ENCODE results near the gene CYP26A1.

CYP26A1 gene, protein sequence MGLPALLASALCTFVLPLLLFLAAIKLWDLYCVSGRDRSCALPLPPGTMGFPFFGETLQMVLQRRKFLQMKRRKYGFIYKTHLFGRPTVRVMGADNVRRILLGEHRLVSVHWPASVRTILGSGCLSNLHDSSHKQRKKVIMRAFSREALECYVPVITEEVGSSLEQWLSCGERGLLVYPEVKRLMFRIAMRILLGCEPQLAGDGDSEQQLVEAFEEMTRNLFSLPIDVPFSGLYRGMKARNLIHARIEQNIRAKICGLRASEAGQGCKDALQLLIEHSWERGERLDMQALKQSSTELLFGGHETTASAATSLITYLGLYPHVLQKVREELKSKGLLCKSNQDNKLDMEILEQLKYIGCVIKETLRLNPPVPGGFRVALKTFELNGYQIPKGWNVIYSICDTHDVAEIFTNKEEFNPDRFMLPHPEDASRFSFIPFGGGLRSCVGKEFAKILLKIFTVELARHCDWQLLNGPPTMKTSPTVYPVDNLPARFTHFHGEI

DNA sequence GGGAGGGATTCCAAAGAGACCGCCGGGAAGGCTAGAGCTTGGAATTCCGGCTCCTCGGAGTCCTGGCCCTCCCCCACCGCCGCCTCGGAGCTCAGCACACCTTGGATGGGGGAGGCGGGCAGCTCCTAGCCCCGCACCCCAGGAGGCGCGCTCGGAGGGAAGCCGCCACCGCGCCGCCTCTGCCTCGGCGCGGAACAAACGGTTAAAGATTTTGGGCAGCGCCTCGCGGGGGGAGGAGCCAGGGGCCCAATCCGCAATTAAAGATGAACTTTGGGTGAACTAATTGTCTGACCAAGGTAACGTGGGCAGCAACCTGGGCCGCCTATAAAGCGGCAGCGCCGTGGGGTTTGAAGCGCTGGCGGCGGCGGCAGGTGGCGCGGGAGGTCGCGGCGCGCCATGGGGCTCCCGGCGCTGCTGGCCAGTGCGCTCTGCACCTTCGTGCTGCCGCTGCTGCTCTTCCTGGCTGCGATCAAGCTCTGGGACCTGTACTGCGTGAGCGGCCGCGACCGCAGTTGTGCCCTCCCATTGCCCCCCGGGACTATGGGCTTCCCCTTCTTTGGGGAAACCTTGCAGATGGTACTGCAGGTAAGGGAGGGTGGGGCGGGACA, at the start of gene CYP26A1:
CYP26A1 (plus strand) TSS at position 355 of the 608 bp plus-strand sequence; CDS start at position 397, 42 bp downstream.
- no peak within 1 kb of the TSS for H3K4me3 ChIP-seq (ENCODE audit: low read length)

DNA sequence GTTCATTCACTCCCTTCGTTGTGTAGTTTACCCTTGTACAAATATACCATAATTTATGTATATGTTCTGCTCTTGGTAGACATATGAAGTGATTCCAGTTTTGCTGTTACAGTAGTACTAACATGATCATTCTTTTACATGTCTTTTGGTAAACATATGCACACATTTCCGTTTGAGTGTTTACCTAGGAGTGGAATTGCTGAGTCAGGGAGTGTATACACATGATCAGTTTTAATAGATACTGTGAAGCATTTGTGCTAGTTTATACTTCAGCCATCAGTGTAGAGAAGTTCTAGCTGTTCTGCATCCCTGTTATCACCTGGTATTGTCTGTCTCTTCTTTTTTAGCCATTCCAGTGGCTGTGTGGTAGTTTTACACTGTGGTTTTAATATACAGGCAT, 47.6 kb upstream of the CYP26A1 start:
- H2AFZ ChIP-seq (ENCODE audit: low read depth, low read length): no peak overlapping the region
- no peak for TF ChIP-seq EZH2phosphoT487 (IDR thresholded peaks at IDR 0.05; ENCODE audit: low read depth)
- TF ChIP-seq, protein P1, sequence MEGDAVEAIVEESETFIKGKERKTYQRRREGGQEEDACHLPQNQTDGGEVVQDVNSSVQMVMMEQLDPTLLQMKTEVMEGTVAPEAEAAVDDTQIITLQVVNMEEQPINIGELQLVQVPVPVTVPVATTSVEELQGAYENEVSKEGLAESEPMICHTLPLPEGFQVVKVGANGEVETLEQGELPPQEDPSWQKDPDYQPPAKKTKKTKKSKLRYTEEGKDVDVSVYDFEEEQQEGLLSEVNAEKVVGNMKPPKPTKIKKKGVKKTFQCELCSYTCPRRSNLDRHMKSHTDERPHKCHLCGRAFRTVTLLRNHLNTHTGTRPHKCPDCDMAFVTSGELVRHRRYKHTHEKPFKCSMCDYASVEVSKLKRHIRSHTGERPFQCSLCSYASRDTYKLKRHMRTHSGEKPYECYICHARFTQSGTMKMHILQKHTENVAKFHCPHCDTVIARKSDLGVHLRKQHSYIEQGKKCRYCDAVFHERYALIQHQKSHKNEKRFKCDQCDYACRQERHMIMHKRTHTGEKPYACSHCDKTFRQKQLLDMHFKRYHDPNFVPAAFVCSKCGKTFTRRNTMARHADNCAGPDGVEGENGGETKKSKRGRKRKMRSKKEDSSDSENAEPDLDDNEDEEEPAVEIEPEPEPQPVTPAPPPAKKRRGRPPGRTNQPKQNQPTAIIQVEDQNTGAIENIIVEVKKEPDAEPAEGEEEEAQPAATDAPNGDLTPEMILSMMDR (IDR thresholded peaks at IDR 0.05; ENCODE audit: low read depth, low read length): no peak
- no peaks in the 10 kb centered on the region for H3K4me1 ChIP-seq (ENCODE audit: low read length)
- H3K27me3 ChIP-seq (ENCODE audit: low read depth, low read length): no peaks in the 10 kb centered on the region
- no peak overlapping the region for H3K4me2 ChIP-seq (ENCODE audit: low read length)
- no peaks in the 10 kb centered on the region for H3K79me2 ChIP-seq (ENCODE audit: low read length)
- H3K27ac ChIP-seq (ENCODE audit: low read length): no peak overlapping the region
- H3K9me3 ChIP-seq (ENCODE audit: insufficient read depth, low read length): no peaks in the 10 kb centered on the region
- H3K36me3 ChIP-seq (replicated peaks; ENCODE audit: low read depth, low read length): no peaks in the 10 kb centered on the region
- H4K20me1 ChIP-seq (ENCODE audit: insufficient read depth, low read length): no peaks in the 10 kb centered on the region
- no peak overlapping the region for H3K9ac ChIP-seq (ENCODE audit: low read length)
- H3K4me3 ChIP-seq (ENCODE audit: low read length): no peak overlapping the region

More for the DNA sequence above, at the start of gene CYP26A1:
- no peaks in the 10 kb centered on the region for H4K20me1 ChIP-seq (ENCODE audit: insufficient read depth, low read length)
- H3K4me1 ChIP-seq (ENCODE audit: low read length): peaks cover 8% of the 10 kb centered on the region
- no peaks in the 10 kb centered on the region for H3K79me2 ChIP-seq (ENCODE audit: low read length)
- H3K36me3 ChIP-seq (replicated peaks; ENCODE audit: low read depth, low read length): no peaks in the 10 kb centered on the region
- no peak within 1 kb of the TSS for H2AFZ ChIP-seq (ENCODE audit: low read depth, low read length)
- H3K27ac ChIP-seq (ENCODE audit: low read length): no peak within 1 kb of the TSS
- TF ChIP-seq, protein P1 (IDR thresholded peaks at IDR 0.05; ENCODE audit: low read depth, low read length): no peak
- no peak for TF ChIP-seq EZH2phosphoT487 (IDR thresholded peaks at IDR 0.05; ENCODE audit: low read depth)
- no peaks in the 10 kb centered on the region for H3K9me3 ChIP-seq (ENCODE audit: insufficient read depth, low read length)
- H3K4me2 ChIP-seq (ENCODE audit: low read length): no peak within 1 kb of the TSS
- H3K27me3 ChIP-seq (ENCODE audit: low read depth, low read length): 0 out of 2 replicates have a peak, but pooled peaks cover 3% of the 10 kb centered on the region
- H3K9ac ChIP-seq (ENCODE audit: low read length): no peak within 1 kb of the TSS

DNA sequence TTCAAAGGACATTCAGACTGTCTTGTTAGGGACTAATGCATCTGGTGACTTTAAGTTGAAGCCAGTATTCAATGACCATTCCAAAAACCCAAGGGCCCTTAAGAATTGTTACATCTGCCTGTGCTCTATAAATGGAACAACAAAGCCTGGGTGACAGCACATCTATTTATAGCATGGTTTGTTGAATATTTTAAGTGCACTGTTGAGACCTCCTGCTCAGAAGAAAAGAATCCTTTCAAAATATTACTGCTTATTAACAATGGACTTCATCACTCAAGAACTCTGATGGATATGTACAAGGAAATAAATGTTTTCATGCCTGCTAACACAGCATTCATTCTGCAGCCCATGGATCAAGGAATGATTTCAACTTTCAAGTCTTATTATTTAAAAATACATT, 46.2 kb upstream of the CYP26A1 start:
- no peak overlapping the region for H2AFZ ChIP-seq (ENCODE audit: low read depth, low read length)
- TF ChIP-seq, protein P1 (IDR thresholded peaks at IDR 0.05; ENCODE audit: low read depth, low read length): no peak
- TF ChIP-seq EZH2phosphoT487 (IDR thresholded peaks at IDR 0.05; ENCODE audit: low read depth): no peak

DNA sequence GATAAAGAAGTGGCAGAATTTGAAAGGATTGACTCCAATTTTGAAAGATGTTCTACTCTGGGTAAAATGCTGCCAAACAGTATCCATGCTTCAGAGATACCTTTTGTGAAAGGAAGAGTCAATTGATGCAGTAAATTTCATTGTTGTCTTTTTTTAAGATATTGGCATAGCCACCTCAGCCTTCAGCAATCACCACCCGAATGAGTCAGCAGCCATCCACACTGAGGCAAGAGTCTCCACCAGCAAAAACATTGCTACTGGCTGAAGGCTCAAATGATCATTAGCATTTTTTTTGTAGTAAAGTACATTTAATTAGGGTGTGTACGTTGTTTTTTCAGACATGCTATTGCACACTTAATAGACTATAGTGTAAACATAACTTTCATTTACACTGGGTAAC, 44.8 kb upstream of the CYP26A1 start:
- H4K20me1 ChIP-seq (ENCODE audit: insufficient read depth, low read length): no peaks in the 10 kb centered on the region
- no peak overlapping the region for H3K4me2 ChIP-seq (ENCODE audit: low read length)
- H3K4me3 ChIP-seq (ENCODE audit: low read length): no peak overlapping the region
- no peak for TF ChIP-seq EZH2phosphoT487 (IDR thresholded peaks at IDR 0.05; ENCODE audit: low read depth)
- TF ChIP-seq, protein P1 (IDR thresholded peaks at IDR 0.05; ENCODE audit: low read depth, low read length): no peak
- H3K27ac ChIP-seq (ENCODE audit: low read length): no peak overlapping the region
- no peaks in the 10 kb centered on the region for H3K79me2 ChIP-seq (ENCODE audit: low read length)
- no peak overlapping the region for H2AFZ ChIP-seq (ENCODE audit: low read depth, low read length)
- H3K9me3 ChIP-seq (ENCODE audit: insufficient read depth, low read length): no peaks in the 10 kb centered on the region
- no peaks in the 10 kb centered on the region for H3K27me3 ChIP-seq (ENCODE audit: low read depth, low read length)
- H3K36me3 ChIP-seq (replicated peaks; ENCODE audit: low read depth, low read length): no peaks in the 10 kb centered on the region
- H3K9ac ChIP-seq (ENCODE audit: low read length): no peak overlapping the region
- H3K4me1 ChIP-seq (ENCODE audit: low read length): no peaks in the 10 kb centered on the region

More for the DNA sequence above, 46.2 kb upstream of the CYP26A1 start:
- H3K4me2 ChIP-seq (ENCODE audit: low read length): no peak overlapping the region
- H3K9ac ChIP-seq (ENCODE audit: low read length): no peak overlapping the region
- H3K9me3 ChIP-seq (ENCODE audit: insufficient read depth, low read length): no peaks in the 10 kb centered on the region
- H3K27ac ChIP-seq (ENCODE audit: low read length): no peak overlapping the region
- no peaks in the 10 kb centered on the region for H3K79me2 ChIP-seq (ENCODE audit: low read length)
- no peaks in the 10 kb centered on the region for H3K36me3 ChIP-seq (replicated peaks; ENCODE audit: low read depth, low read length)
- H3K4me3 ChIP-seq (ENCODE audit: low read length): no peak overlapping the region
- H3K27me3 ChIP-seq (ENCODE audit: low read depth, low read length): no peaks in the 10 kb centered on the region
- no peaks in the 10 kb centered on the region for H4K20me1 ChIP-seq (ENCODE audit: insufficient read depth, low read length)
- no peaks in the 10 kb centered on the region for H3K4me1 ChIP-seq (ENCODE audit: low read length)
